GM19467 (cell line): ENCODE measurements around the gene MZB1.

Experiments
- ATAC-seq: cut with Tn5 transposase; IDR thresholded peaks from one replicate; pipeline ENCODE4 v1.9.1; 2021; ENCODE audit warnings: mild to moderate bottlenecking, moderate library complexity; ENCODE audit not compliant: unreplicated experiment

Gene MZB1

GRCh38 chr5:139340051-139340450, 49.7 kb downstream of the MZB1 start:
- no peak for ATAC-seq
